Fibroblast of upper back skin (primary cell): Measurements from ENCODE around the gene RADIL.

Experiments
- DNase-seq: peaks from one replicate; pipeline ENCODE4 v3.0.0-alpha.2; 2013

RADIL gene

GRCh38 chr7:4790516-4790991 is 93.0 kb downstream of the RADIL start:
- DNase-seq: no peak

GRCh38 chr7:4790078-4790465 is 93.4 kb downstream of the RADIL start:
- no peak for DNase-seq

GRCh38 chr7:4789194-4790077 is 94.1 kb downstream of the RADIL start:
- DNase-seq: no peak

GRCh38 chr7:4788627-4789189 is 94.8 kb downstream of the RADIL start:
- DNase-seq: no peak

- no peak for DNase-seq
Measured at GRCh38 chr7:4787947-4788626, 95.4 kb downstream of the RADIL start.

GRCh38 chr7:4787541-4787940 is 96.0 kb downstream of the RADIL start:
- no peak for DNase-seq

GRCh38 chr7:4786015-4786414 is 97.5 kb downstream of the RADIL start:
- no peak for DNase-seq

GRCh38 chr7:4785371-4785770 is 98.1 kb downstream of the RADIL start:
- DNase-seq: no peak

GRCh38 chr7:4784799-4785198 is 98.7 kb downstream of the RADIL start:
- DNase-seq: no peak

GRCh38 chr7:4783762-4784351 is 99.7 kb downstream of the RADIL start:
- no peak for DNase-seq

- DNase-seq: no peak
Measured at GRCh38 chr7:4783292-4783652, 100.2 kb downstream of the RADIL start.

GRCh38 chr7:4782333-4783291 is 100.9 kb downstream of the RADIL start:
- no peak for DNase-seq

GRCh38 chr7:4781366-4782069 is 102.0 kb downstream of the RADIL start:
- no peak for DNase-seq

- DNase-seq: no peak
Measured at GRCh38 chr7:4779118-4779517, 104.4 kb downstream of the RADIL start.

- DNase-seq: peak; percentile 21
Measured at GRCh38 chr7:4775848-4776623, 107.5 kb downstream of the RADIL start.

GRCh38 chr7:4775250-4775847 is 108.2 kb downstream of the RADIL start, which contains the start of gene AP5Z1:
Gene AP5Z1, plus strand, starts transcription at chr7:4775623. Its CDS starts 93 bp downstream, at chr7:4775716.
- peak; percentile 94 for DNase-seq

- peak; percentile 62 for DNase-seq
Measured at GRCh38 chr7:4774658-4775249, 108.8 kb downstream of the RADIL start.

- no peak for DNase-seq
Measured at GRCh38 chr7:4774007-4774406, 109.5 kb downstream of the RADIL start.

- no peak for DNase-seq
Measured at GRCh38 chr7:4772306-4772705, 111.2 kb downstream of the RADIL start.

- no peak for DNase-seq
Measured at GRCh38 chr7:4771737-4772136, 111.8 kb downstream of the RADIL start.
